ENCODE measurements around the gene TAS2R39.

The TAS2R39 gene

DNA sequence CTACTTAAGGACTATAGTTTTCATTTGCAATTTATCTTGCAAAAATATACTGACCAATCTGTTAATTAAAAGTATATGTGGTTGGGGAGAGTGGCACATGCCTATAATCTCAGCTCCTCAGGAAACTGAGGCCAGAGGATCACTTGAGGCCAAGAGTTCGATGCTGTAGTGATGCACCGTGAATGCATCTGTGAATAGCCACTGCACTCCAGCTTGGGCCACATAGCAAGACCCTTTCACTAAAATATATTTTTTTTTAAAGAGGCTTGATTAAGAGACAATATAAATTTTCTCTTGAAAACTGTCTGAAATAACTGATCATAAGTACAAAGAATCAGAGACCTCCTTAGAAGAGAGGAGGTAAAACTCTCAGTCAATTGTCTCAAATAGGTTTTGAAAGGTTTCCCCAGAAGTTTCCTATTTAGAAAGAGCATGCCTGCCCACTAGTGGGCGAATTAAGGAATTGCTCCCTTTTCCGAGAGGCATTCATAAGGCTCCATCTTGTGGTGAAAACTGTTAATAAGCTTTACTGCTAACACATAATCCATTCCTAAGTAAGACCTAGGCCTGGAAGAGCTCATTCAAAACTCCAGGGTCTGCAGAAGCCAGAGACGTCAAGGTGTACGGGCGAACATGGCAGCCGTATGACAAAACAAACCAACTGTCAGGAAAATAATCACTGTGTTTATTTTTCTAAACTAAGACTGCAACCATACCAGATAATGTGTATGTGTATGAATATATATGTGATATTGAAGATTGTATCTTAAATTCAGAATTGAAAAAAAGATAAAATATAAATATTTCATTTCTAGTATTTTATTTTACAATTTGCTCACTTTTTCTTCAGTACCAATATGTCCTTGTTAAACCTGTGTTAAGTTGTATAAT, 31.8 kb downstream of the TAS2R39 start:
- peak in 39 of 42 donors; percentile 14 to 87 (median 61) for DNase-seq
- intact Hi-C loops (cut with DNase I) = loop anchor here (1.0 to 10.0 kb wide), 2 partner anchors 210 to 360 kb away; partner anchors contain the start of gene EPHB6

DNA sequence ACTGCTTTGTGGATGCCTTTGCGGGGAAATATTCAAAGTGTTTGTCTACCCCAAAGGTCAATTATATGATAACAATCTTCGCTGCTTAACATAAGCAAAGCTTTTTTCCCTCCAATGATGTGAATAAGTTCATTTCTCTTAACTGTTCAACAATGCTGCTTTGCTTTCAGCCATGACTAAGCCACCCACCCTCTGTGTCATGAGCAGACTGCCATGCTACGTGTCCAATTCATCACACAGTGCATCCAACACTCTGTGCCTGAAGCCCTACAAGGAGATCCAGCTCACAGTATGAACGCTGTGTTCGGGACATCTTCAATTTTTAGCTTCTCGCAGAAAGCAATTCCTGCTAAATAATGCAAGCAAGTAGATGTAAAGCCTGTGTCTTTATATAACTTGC, 32.9 kb downstream of the TAS2R39 start:
- DNase-seq = peak in 26 of 42 donors; percentile 18 to 67 (median 40)
- intact Hi-C loops (cut with DNase I) = loop anchor here (10.0 kb wide), 1 partner anchor 361 kb away; the partner anchor contains the start of gene EPHB6

DNA sequence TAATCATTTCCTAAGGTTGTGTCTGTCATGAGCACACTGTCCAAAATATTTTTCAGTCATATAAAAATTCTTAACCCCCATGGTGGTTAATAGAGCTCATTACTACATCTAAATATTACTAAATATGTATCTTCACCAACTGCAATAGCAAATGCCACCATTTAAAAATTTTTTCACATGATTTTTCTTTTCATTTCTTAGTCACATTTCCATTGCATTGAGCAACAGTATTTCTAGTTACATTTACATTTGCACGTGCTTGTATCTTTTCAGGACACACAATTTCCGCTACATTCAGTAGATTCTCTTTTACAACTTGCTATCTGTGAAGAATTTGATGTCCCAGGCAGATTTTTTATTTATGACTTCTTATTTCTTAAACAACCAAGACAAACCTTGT, 33.5 kb downstream of the TAS2R39 start:
- intact Hi-C loops (cut with DNase I) = loop anchor here (10.0 kb wide), 1 partner anchor 362 kb away; the partner anchor contains the start of gene EPHB6
- no peak for DNase-seq

DNA sequence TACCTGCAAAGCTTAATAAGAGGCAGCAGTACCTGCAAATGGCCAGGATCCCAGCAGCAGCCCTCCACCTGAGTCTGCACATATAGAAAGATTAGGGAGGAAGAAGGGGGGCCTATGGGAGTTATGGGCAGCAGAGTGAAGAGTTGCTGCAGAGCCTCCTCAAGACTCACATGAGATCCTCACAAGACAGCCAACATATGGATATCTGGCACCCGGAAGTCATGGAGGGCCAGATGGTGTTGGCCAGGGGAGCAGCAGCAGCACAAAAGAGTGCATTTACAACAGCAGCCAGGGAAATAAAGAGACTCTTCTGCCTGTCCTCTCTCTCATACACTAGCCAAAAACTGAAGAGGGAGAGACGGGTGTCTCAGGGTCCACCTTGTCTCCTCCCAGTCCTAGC, 34.6 kb downstream of the TAS2R39 start:
- intact Hi-C loops (cut with DNase I) = loop anchor here (10.0 kb wide), 1 partner anchor 363 kb away; the partner anchor contains the start of gene EPHB6

DNA sequence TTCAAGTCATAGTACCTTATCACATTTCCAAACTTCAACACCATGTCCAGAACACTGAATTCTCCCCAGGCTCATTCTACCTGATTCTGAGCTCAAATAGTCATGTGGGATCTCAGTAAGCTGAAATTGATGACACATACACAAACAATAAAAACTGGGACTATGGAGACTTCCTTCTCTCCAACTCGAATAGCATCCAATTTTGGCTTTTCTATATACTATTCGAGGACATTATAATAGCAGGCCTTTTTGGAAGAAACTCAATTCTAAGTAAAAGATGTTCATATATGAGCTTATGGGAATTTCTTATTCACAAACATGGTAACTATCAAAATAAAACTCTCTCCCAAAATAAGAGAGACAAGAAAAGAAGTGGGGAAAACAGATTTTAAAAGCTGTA, 38.1 kb downstream of the TAS2R39 start:
- intact Hi-C loops (cut with DNase I) = no loop called here
- no peak for DNase-seq

More for the DNA sequence above, 34.6 kb downstream of the TAS2R39 start:
- DNase-seq = no peak

DNA sequence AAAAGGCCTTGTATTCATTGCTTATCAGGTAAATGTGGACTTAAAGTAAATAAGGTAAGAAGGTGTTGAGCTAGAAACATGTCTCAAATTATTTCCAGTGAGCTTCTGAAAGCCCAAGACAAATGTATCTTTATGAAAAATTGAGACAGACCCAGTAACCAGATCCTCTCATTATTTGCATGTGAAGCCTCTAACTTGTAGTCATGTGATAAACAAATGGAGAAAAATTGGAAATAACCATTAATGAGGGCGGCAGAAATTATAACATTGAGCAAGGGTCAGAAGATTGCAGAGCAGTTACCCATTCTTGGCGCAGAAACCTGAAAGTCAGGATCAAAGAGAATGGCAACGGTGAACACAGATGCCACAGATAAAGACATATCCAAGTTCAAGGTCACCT, 38.5 kb downstream of the TAS2R39 start, which contains the start of gene TAS2R40:
TSS of gene TAS2R40 (plus strand) at position 301 of the 400 bp plus-strand sequence. CDS start at position 343, 42 bp downstream.
- intact Hi-C loops (cut with DNase I) = no loop called here
- no peak for DNase-seq

DNA sequence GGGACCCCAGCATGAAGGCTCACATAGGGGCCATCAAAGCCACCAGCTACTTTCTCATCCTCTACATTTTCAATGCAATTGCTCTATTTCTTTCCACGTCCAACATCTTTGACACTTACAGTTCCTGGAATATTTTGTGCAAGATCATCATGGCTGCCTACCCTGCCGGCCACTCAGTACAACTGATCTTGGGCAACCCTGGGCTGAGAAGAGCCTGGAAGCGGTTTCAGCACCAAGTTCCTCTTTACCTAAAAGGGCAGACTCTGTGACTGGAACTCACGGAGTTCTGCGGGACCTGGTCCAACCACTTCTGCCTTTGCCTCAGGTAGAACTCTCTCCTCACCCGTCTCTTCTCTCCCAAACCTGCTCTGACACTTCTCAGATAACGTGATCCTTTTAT, 39.6 kb downstream of the TAS2R39 start:
- peak in 7 of 42 donors; percentile 13 to 67 (median 26) for DNase-seq
- intact Hi-C loops (cut with DNase I) = no loop called here

DNA sequence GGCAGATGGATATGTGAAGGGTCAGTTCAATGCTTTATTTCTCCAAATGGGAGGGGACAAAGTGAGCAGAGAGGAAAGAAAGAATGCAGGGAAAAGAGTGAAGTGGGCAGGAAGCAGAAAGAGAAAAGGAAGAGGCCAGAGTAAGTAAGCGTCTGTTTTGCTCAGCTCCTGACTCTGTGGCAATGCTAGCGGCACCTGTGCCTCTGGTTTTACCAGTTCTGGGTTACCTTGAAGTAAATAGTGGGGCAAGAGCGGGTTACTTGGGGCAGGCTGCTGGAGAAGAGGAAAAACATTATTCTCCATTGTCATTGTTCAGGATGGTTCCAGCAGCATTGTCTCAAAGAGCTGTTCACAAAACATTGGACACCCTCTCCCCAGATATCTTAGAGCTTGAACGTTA, 40.6 kb downstream of the TAS2R39 start:
- intact Hi-C loops (cut with DNase I) = no loop called here
- no peak for DNase-seq

DNA sequence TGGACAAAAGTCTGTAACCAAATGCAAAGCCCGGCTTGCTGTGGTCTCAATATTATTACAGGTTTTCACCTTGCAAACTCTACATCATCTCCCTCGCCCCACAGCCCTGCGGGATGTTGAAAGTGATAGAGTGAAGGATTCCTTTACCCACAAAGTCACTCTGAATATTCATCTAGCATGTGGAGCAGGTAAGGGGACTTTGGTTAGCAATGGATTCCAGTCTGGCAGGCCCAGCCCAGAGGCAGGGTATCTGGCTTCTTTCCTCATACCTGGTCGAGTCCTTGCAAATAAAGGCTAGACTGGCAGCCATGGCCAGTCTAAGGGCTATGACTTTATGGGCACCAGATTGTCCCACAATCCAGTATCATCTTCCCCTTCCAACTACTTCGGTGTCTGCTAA, 41.8 kb downstream of the TAS2R39 start:
- intact Hi-C loops (cut with DNase I) = no loop called here
- no peak for DNase-seq

DNA sequence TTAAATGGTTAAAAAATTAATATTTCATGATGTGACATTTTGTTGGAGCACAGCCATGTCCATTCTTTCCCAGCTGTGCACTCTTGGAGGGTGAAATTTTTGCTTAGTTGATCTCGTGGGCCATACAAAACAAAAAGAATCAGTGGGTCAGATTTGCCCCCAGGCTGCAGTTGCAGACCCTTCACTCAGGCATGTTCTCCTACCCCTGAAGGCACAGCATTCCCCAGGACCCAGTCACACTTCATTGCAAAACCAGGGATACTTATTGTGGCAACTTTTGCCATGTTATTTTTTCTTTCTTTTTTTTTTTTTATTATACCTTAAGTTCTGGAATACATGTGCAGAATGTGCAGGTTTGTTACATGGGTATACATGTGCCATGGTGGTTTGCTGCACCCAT, 44.6 kb downstream of the TAS2R39 start:
- no peak for DNase-seq
- intact Hi-C loops (cut with DNase I) = no loop called here

DNA sequence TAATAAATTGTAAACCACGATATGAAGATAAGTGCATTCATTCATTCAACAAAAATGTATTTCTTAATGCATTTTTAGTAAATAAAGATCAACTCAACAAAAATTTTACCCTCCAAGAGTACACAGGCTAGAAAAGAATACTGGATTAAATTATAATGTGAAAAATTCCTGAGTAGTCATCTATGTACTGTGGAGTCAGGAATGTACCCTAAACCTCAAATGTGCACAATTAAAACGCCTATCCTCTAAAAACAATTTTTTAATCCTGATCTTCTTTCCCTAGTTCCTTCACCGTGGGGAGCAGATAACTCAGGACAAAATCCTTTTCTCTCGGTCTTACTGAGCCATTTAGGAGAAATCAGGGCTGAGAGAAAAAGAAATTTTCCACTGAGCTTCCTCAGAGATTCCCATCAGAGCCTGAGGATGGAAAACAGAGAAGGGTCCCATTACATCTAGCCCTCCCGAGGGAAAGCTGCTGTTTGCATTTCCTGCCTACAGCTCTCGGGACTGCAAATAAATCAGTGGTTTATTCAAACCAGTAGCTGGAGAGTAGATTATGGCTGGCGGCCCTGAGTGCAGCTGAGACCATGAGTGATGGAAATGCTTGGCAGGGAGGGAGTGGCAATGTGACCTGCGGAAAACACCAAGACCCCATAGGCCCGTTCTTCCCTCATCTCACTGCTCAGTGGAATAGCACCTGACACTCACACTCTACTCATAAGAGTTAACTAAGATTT, 46.0 kb downstream of the TAS2R39 start:
- peak in 25 of 42 donors; percentile 8 to 74 (median 32) for DNase-seq
- intact Hi-C loops (cut with DNase I) = no loop called here

DNA sequence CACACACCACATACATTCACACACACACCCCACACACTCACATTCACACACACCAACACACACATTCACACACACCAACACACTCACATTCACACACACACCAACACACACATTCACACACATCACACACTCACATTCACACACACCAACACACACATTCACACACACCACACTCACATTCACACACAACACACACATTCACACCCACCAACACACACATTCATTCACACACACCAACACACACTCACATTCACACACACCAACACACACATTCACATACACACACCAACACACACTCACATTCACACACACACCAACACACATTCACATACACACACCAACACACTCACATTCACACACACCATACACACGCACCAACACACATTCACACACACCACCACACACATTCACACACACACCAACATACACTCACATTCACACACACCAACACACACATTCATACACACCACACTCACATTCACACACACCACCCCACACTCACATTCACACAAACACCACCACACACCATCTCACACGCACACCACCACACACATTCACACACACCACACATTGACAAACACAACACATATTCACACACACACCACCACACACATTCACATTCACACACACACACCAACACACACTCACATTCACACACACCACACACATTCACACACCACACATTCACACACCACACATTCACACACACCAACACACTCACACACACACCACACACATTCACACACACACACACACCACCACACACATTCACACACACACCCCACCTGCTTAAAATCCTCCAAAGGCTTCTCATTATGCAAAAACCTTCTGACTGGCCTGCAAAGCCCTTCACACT, 47.6 kb downstream of the TAS2R39 start:
- DNase-seq = no peak
- intact Hi-C loops (cut with DNase I) = no loop called here

Data from head of caudate nucleus (tissue), 42 donors.